Mesendoderm (in vitro differentiated cells): ENCODE measurements around the gene USH2A.
"Not testable (repeated sequence)": the region's sequence is repeated elsewhere in the genome, so short reads cannot be mapped to it uniquely, and the experiment has no call there.

Source experiments
- DNase-seq: peaks from one replicate; pipeline ENCODE4 v3.0.0; 2013
- H2AK5ac ChIP-seq: 2 replicates; pipeline ENCODE4 v1.6.1; 2013; ENCODE audit warnings: low read length, inconsistent platforms
- H2BK120ac ChIP-seq: 2 replicates; pipeline ENCODE4 v1.6.1; 2013; ENCODE audit warnings: low read depth, mild to moderate bottlenecking, low read length, moderate library complexity, mixed read lengths
- H2BK15ac ChIP-seq: replicated peaks from 2 replicates; pipeline ENCODE4 v1.6.1; 2013; ENCODE audit warnings: low read depth, mild to moderate bottlenecking, moderate library complexity
- H2BK5ac ChIP-seq: 2 replicates; pipeline ENCODE4 v1.6.1; 2013; ENCODE audit warnings: low read length, inconsistent platforms
- H3K18ac ChIP-seq: 2 replicates; pipeline ENCODE4 v1.6.1; 2013; ENCODE audit warnings: mild to moderate bottlenecking, low read length, mixed read lengths
- H3K23ac ChIP-seq: one replicate; pipeline ENCODE4 v1.6.1; 2013; ENCODE audit warnings: low read length
- H3K27ac ChIP-seq: 2 replicates; pipeline ENCODE4 v1.5.1; 2013; ENCODE audit warnings: low read depth, mild to moderate bottlenecking, inconsistent platforms, low read length, moderate library complexity
- H3K27me3 ChIP-seq: 2 replicates; pipeline ENCODE4 v1.6.1; 2013; ENCODE audit warnings: low read length, control low read depth, mild to moderate bottlenecking, inconsistent platforms; ENCODE audit not compliant: insufficient read depth, poor library complexity
- H3K36me3 ChIP-seq: 2 replicates; pipeline ENCODE4 v1.6.1; 2013; ENCODE audit warnings: low read length, inconsistent platforms; ENCODE audit not compliant: control insufficient read depth, insufficient read depth
- H3K4ac ChIP-seq: one replicate; pipeline ENCODE4 v1.6.1; 2013; ENCODE audit warnings: low read depth, mild to moderate bottlenecking, low read length, moderate library complexity
- H3K4me1 ChIP-seq: 2 replicates; pipeline ENCODE4 v1.6.1; 2013; ENCODE audit warnings: low read depth, low read length, inconsistent platforms; ENCODE audit not compliant: control insufficient read depth
- H3K4me2 ChIP-seq: 2 replicates; pipeline ENCODE4 v1.6.1; 2013; ENCODE audit warnings: low read length
- H3K4me3 ChIP-seq: 2 replicates; pipeline ENCODE4 v1.5.1; 2013; ENCODE audit warnings: mild to moderate bottlenecking, low read length
- H3K56ac ChIP-seq: one replicate; pipeline ENCODE4 v1.6.1; 2013; ENCODE audit warnings: low read length
- H3K79me1 ChIP-seq: 2 replicates; pipeline ENCODE4 v1.6.1; 2013; ENCODE audit warnings: low read length, inconsistent platforms
- H3K79me2 ChIP-seq: 2 replicates; pipeline ENCODE4 v1.6.1; 2013; ENCODE audit warnings: mild to moderate bottlenecking, low read length; ENCODE audit not compliant: control insufficient read depth, insufficient read depth
- H3K9ac ChIP-seq: 2 replicates; pipeline ENCODE4 v1.6.1; 2013; ENCODE audit warnings: low read length, inconsistent platforms
- H4K5ac ChIP-seq: one replicate; pipeline ENCODE4 v1.6.1; 2013; ENCODE audit warnings: low read length
- H4K8ac ChIP-seq: one replicate; pipeline ENCODE4 v1.6.1; 2013; ENCODE audit warnings: low read depth, mild to moderate bottlenecking, control low read depth, low read length, moderate library complexity
- whole genome bisulfite sequencing: extraction: QIAGEN DNeasy Blood & Tissue Kit; methylation state at CpG from one replicate; pipeline ENCODE4 v1.1.7; 2013; ENCODE audit warnings: low lambda C conversion rate, missing lambda C conversion rate; ENCODE audit not compliant: insufficient coverage; ENCODE audit errors: extremely low coverage; 5-methylcytosine and 5-hydroxymethylcytosine counted together

Gene USH2A

DNA sequence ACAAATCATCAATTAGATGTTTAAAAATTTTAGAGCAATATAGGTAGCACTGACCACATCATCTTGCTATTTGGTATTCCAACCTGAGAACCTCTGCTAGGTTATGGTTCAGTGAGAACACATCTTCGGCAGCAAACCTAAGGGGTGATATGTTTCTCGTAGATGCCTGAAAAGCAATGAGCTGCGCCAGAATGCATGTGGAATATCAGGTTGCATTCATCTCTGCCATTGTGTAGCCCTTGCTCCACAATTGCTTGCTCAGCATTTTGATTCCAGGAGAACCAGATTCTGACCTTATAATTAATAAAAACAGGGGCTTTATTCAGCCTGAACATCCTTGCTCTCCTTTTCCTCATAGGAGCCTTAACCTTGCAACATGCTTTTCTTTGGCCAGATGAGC lies 408.1 kb downstream of the USH2A start:
- H2BK15ac ChIP-seq = no peak overlapping the region
- peak overlapping the region; percentile 55 for H3K4ac ChIP-seq
- H3K4me2 ChIP-seq = no peak overlapping the region
- no peak overlapping the region for H3K4me3 ChIP-seq
- no peaks in the 10 kb centered on the region for H3K79me1 ChIP-seq
- WGBS = no CpG with 5 or more reads among the region's 3 CpGs
- no peak overlapping the region for H4K8ac ChIP-seq
- H3K79me2 ChIP-seq = no peaks in the 10 kb centered on the region
- H4K5ac ChIP-seq = no peak overlapping the region
- peak overlapping the region; percentile 8 for H3K27ac ChIP-seq
- no peak overlapping the region for H2BK5ac ChIP-seq
- H3K36me3 ChIP-seq = no peaks in the 10 kb centered on the region
- peak overlapping the region; percentile 50 for H3K56ac ChIP-seq
- H3K27me3 ChIP-seq = no peaks in the 10 kb centered on the region
- H3K23ac ChIP-seq = no peak overlapping the region
- H3K18ac ChIP-seq = peak overlapping the region; percentile 84
- no peak overlapping the region for H3K9ac ChIP-seq
- peaks cover 6% of the 10 kb centered on the region for H3K4me1 ChIP-seq
- DNase-seq = no peak
- H2AK5ac ChIP-seq = no peak overlapping the region
- peak overlapping the region; percentile 82 for H2BK120ac ChIP-seq

DNA sequence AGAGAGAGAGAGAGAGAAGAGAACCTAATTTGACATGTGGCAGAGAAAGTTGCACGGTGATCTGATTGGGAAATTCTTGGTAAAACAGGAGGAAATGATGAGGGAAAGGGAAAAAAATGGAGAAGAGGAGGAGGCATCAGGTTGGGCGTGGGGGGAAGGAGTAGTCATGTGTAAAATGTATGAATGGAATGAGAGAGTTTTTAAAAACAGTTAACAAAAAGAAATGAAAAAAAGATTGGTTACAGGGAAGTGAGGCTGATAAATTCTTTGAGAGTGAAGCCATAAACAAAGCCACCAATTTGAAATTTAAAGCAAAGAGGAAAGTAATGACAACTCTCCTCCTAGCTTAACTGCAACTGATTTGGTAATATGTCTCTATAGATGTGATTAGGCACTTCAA lies 409.2 kb downstream of the USH2A start:
- H3K79me1 ChIP-seq = no peaks in the 10 kb centered on the region
- no peak overlapping the region for H4K5ac ChIP-seq
- no peak overlapping the region for H3K4me3 ChIP-seq
- H3K79me2 ChIP-seq = no peaks in the 10 kb centered on the region
- H3K4ac ChIP-seq = no peak overlapping the region
- H3K36me3 ChIP-seq = no peaks in the 10 kb centered on the region
- H3K4me1 ChIP-seq = peaks cover 6% of the 10 kb centered on the region
- no peak overlapping the region for H4K8ac ChIP-seq
- H3K18ac ChIP-seq = peak overlapping the region; percentile 40
- no peak overlapping the region for H2BK120ac ChIP-seq
- no peaks in the 10 kb centered on the region for H3K27me3 ChIP-seq
- H2BK15ac ChIP-seq = no peak overlapping the region
- WGBS = 100% methylated on average over 1 of the region's 2 CpGs
- H2AK5ac ChIP-seq = no peak overlapping the region
- H2BK5ac ChIP-seq = peak overlapping the region; percentile 64
- H3K27ac ChIP-seq = peak overlapping the region; percentile 53
- H3K23ac ChIP-seq = no peak overlapping the region
- DNase-seq = peak; percentile 42
- H3K56ac ChIP-seq = peak overlapping the region; percentile 59
- H3K4me2 ChIP-seq = no peak overlapping the region
- H3K9ac ChIP-seq = no peak overlapping the region

DNA sequence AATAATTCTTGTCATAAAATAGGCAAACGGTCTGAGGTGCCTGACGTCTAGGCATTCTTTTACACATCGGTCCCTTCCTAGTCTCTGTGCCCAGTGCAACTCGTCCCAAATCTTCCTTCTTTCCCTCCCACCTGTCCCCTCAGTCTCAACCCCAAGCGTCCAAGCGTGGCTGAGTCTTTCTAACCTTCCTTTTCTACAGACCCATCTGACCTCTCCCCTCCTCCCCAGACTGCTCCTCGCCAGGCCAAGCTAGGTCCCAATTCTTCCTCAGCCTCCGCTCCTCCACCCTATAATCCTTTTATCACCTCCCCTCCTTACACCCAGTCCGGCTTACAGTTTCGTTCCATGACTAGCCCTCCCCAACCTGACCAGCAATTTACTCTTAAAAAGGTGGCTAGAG lies 413.8 kb downstream of the USH2A start:
- not testable (repeated sequence) for H2BK5ac ChIP-seq, H3K4me3 ChIP-seq, DNase-seq, H3K79me2 ChIP-seq, H3K79me1 ChIP-seq, H3K27me3 ChIP-seq, H3K4ac ChIP-seq, H3K18ac ChIP-seq, H3K4me2 ChIP-seq, H3K23ac ChIP-seq, H2BK15ac ChIP-seq, H4K5ac ChIP-seq, H2AK5ac ChIP-seq, H3K27ac ChIP-seq, H3K9ac ChIP-seq, H2BK120ac ChIP-seq, H3K4me1 ChIP-seq, H4K8ac ChIP-seq, H3K36me3 ChIP-seq, H3K56ac ChIP-seq
- no CpG with 5 or more reads among the region's 10 CpGs for WGBS

- H3K79me1 ChIP-seq = no peaks in the 10 kb centered on the region
- no peak overlapping the region for H3K23ac ChIP-seq
- no peak overlapping the region for H3K4me3 ChIP-seq
- no peak overlapping the region for H3K9ac ChIP-seq
- H2BK5ac ChIP-seq = no peak overlapping the region
- DNase-seq = no peak
- H3K4ac ChIP-seq = no peak overlapping the region
- H3K27me3 ChIP-seq = no peaks in the 10 kb centered on the region
- H3K36me3 ChIP-seq = no peaks in the 10 kb centered on the region
- no peak overlapping the region for H4K8ac ChIP-seq
- no peak overlapping the region for H2BK15ac ChIP-seq
- no peaks in the 10 kb centered on the region for H3K4me1 ChIP-seq
- H3K4me2 ChIP-seq = no peak overlapping the region
- WGBS = no CpG with 5 or more reads among the region's 2 CpGs
- no peak overlapping the region for H3K56ac ChIP-seq
- no peak overlapping the region for H3K18ac ChIP-seq
- H3K27ac ChIP-seq = no peak overlapping the region
- no peak overlapping the region for H2BK120ac ChIP-seq
- no peak overlapping the region for H2AK5ac ChIP-seq
- no peaks in the 10 kb centered on the region for H3K79me2 ChIP-seq
- no peak overlapping the region for H4K5ac ChIP-seq
Observed at GRCh38 chr1:216005916-216006315, 417.3 kb downstream of the USH2A start.

DNA sequence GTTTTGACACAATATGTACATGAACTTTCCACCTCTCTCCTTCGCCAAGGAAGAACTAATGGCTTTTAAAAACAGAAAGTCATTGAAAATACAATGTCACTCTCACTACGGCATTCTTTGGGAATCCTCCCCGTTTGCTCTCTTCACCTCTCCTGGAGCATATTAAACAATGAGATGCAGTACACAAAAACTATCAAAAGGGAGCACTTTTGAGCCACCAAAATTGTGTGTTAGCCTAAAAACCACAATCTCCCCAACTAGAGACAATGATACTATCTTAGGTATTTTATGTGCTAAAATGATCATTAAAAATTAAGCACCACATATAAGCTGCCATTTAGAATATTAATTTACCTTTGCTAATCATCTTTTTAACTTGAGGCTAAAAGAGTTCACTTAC lies 430.6 kb downstream of the USH2A start:
- Histone ChIP-seq H3K9ac (no peak overlapping the region), H3K4me2 (no peak overlapping the region), H2BK15ac (no peak overlapping the region), H2BK5ac (no peak overlapping the region), H4K8ac (no peak overlapping the region), H3K27ac (no peak overlapping the region), H2AK5ac (no peak overlapping the region), H3K18ac (no peak overlapping the region), H2BK120ac (no peak overlapping the region), H3K23ac (no peak overlapping the region), H3K79me1 (no peaks in the 10 kb centered on the region), H3K4ac (no peak overlapping the region), H3K79me2 (no peaks in the 10 kb centered on the region), H3K56ac (no peak overlapping the region), H4K5ac (no peak overlapping the region), H3K4me3 (no peak overlapping the region), H3K4me1 (peaks cover 2% of the 10 kb centered on the region), H3K36me3 (no peaks in the 10 kb centered on the region), H3K27me3 (no peaks in the 10 kb centered on the region)
- peak; percentile 66 for DNase-seq
- no CpG with 5 or more reads among the region's 3 CpGs for WGBS

DNA sequence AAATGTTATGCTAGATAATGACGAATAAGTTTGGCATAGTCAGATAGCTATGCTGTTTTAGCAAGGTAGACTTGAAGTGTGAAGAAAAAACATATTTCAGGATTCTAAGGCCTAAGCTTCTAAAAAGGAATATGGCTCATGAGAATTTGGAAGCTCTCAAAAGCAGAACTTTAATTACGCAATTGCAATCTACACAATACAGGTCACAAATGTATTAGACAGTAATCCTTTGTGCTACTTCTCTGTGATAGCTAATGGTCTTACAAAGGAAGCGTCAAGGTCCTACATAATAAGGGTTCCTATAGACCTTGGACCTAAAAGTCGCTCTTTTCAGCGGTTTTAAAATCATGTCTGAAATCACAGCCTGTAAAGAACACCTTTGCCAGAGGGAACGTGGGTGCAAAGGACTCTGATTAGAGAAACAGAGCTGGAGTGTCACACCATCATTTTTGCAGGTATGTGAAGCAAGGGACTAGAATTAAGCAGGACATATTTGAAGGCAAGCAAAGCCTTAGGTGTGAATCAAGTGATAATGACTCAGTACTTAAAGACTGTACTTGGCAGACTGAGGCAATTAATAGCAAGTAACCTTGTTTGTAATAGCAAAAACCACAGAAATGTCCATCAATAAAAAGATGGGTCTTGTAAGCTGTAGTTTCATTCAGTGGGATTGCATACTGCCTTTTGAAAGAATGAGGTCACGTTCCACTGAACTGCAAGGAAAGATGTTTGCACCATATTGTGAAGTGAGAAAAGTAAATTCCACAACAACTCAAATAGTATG lies 436.0 kb downstream of the USH2A start:
- no peak overlapping the region for H3K23ac ChIP-seq
- H2BK120ac ChIP-seq = no peak overlapping the region
- no peak overlapping the region for H2BK5ac ChIP-seq
- no peak overlapping the region for H3K9ac ChIP-seq
- H3K18ac ChIP-seq = no peak overlapping the region
- no CpG with 5 or more reads among the region's 7 CpGs for WGBS
- no peak overlapping the region for H3K4me2 ChIP-seq
- no peak overlapping the region for H2AK5ac ChIP-seq
- DNase-seq = peak; percentile 81
- no peaks in the 10 kb centered on the region for H3K36me3 ChIP-seq
- no peaks in the 10 kb centered on the region for H3K79me2 ChIP-seq
- no peak overlapping the region for H3K4me3 ChIP-seq
- no peak overlapping the region for H3K56ac ChIP-seq
- H3K27me3 ChIP-seq = no peaks in the 10 kb centered on the region
- H4K5ac ChIP-seq = no peak overlapping the region
- H4K8ac ChIP-seq = no peak overlapping the region
- H3K4me1 ChIP-seq = peaks cover 9% of the 10 kb centered on the region
- no peak overlapping the region for H2BK15ac ChIP-seq
- H3K4ac ChIP-seq = no peak overlapping the region
- H3K79me1 ChIP-seq = no peaks in the 10 kb centered on the region
- H3K27ac ChIP-seq = no peak overlapping the region
